SK-N-SH (cell line): ENCODE data around the gene FAM83E. TPM values are rescaled to one million over a fixed set of nuclear protein-coding genes. Genes with fewer than 3 reads are reported as not detected.

Experiments
- CTCF ChIA-PET: fragments of 300-600, 350-600 bp; formaldehyde crosslinking; extraction: SDS; loops from one replicate; lab custom pipeline; 2021; lab: Yijun Ruan, JAX
- POLR2A ChIA-PET: fragments of 350-600 bp; sonication (Branson Sonifier 250); formaldehyde crosslinking; extraction: SDS; loops from one replicate; lab custom pipeline; 2020; ENCODE audit warnings: antibody characterized with exemption, inconsistent platforms; lab: Yijun Ruan, JAX
- DNase-seq: peaks from one replicate; pipeline ENCODE4 v3.0.0; 2012
- H2AFZ ChIP-seq: fragments of 200-600 bp; sonication (generic); 2 replicates; pipeline ENCODE4 v1.8.1; 2016; ENCODE audit warnings: antibody characterized with exemption, mild to moderate bottlenecking, low read depth
- H3F3A ChIP-seq: fragments of 200-600 bp; sonication (generic); replicated peaks from 2 replicates; pipeline ENCODE3; 2016; ENCODE audit warnings: antibody characterized with exemption, mild to moderate bottlenecking; ENCODE audit not compliant: insufficient read depth
- H3K27ac ChIP-seq, 2 experiments: fragments of 200-500 bp in 1 of 2; fragments of 200-600 bp in 1 of 2; sonication (Bioruptor generic) in 1 of 2; sonication (generic), shearing (Covaris generic) in 1 of 2; 2 replicates each; pipeline versions ENCODE4 v1.5.1 to v1.6.1; 2014 to 2016; ENCODE audit warnings: low read depth in 2 of 2, inconsistent platforms in 1 of 2, low read length in 1 of 2, mild to moderate bottlenecking in 1 of 2, mixed read lengths in 1 of 2
- H3K27me3 ChIP-seq: fragments of 200-600 bp; sonication (generic), shearing (Covaris generic); 2 replicates; pipeline ENCODE4 v1.6.1; 2016; ENCODE audit warnings: mixed run types; ENCODE audit not compliant: insufficient read depth
- H3K36me3 ChIP-seq, 2 experiments: fragments of 200-500 bp in 1 of 2; fragments of 200-600 bp in 1 of 2; sonication (Bioruptor generic) in 1 of 2; sonication (generic) in 1 of 2; replicated peaks in 1 of 2; 2 replicates each; pipeline versions ENCODE3 to v1.5.1; 2014 to 2016; ENCODE audit warnings: low read length in 1 of 2, mild to moderate bottlenecking in 1 of 2; ENCODE audit not compliant: insufficient read depth in 2 of 2, control insufficient read depth in 1 of 2
- H3K4me1 ChIP-seq, 2 experiments: fragments of 200-500 bp in 1 of 2; fragments of 200-600 bp in 1 of 2; sonication (Bioruptor generic) in 1 of 2; sonication (generic), shearing (Covaris generic) in 1 of 2; 2 replicates each; pipeline versions ENCODE4 v1.5.1 to v1.6.1; 2014 to 2016; ENCODE audit warnings: low read depth in 1 of 2, low read length in 1 of 2, mixed run types in 1 of 2; ENCODE audit not compliant: insufficient read depth in 2 of 2, control insufficient read depth in 1 of 2
- H3K4me2 ChIP-seq: fragments of 200-600 bp; sonication (generic), shearing (Covaris generic); 2 replicates; pipeline ENCODE4 v1.6.1; 2017; ENCODE audit warnings: mixed run types
- H3K4me3 ChIP-seq, 2 experiments: fragments of 200-500 bp in 1 of 2; fragments of 200-600 bp in 1 of 2; sonication (Bioruptor generic) in 1 of 2; sonication (generic), shearing (Covaris generic) in 1 of 2; 2 replicates each; pipeline versions ENCODE4 v1.5.1 to v1.8.1; 2014 to 2016; ENCODE audit warnings: low read depth in 2 of 2, inconsistent platforms in 1 of 2, low read length in 1 of 2, mild to moderate bottlenecking in 1 of 2, mixed read lengths in 1 of 2, moderate library complexity in 1 of 2
- H3K79me2 ChIP-seq: fragments of 200-600 bp; sonication (generic); 2 replicates; pipeline ENCODE4 v1.8.1; 2017; ENCODE audit warnings: mild to moderate bottlenecking; ENCODE audit not compliant: insufficient read depth
- H3K9ac ChIP-seq: fragments of 200-600 bp; sonication (generic); 2 replicates; pipeline ENCODE4 v1.6.1; 2017; ENCODE audit warnings: mixed run types
- H3K9me2 ChIP-seq: fragments of 200-600 bp; sonication (generic); 2 replicates; pipeline ENCODE4 v1.6.1; 2017; ENCODE audit warnings: mixed run types
- H3K9me3 ChIP-seq: fragments of 200-600 bp; sonication (generic); 2 replicates; pipeline ENCODE4 v1.6.1; 2017; ENCODE audit warnings: mixed run types, mild to moderate bottlenecking, moderate library complexity
- H4K20me1 ChIP-seq: fragments of 200-600 bp; sonication (generic); 2 replicates; pipeline ENCODE4 v1.6.1; 2017; ENCODE audit warnings: mild to moderate bottlenecking, mixed run types; ENCODE audit not compliant: insufficient read depth
- CHD2 ChIP-seq: fragments of 150-350 bp; IDR thresholded peaks from 2 replicates; pipeline ENCODE4 v1.6.1; 2018; ENCODE audit warnings: low read length; ENCODE audit not compliant: partially characterized antibody
- EP300 ChIP-seq, 2 experiments: IDR thresholded peaks; 2 replicates each; pipeline versions ENCODE4 v1.4.0 to v1.6.1; 2012; ENCODE audit warnings: borderline replicate concordance in 1 of 2, low read depth in 1 of 2, low read length in 1 of 2
- EZH2phosphoT487 ChIP-seq: fragments of 200-600 bp; sonication (generic); IDR thresholded peaks from 2 replicates; pipeline ENCODE4 v1.6.1; 2017; ENCODE audit warnings: low read depth, mixed run types, mild to moderate bottlenecking, antibody characterized with exemption, moderate library complexity, borderline replicate concordance
- POLR2AphosphoS5 ChIP-seq: IDR thresholded peaks from 2 replicates; pipeline ENCODE4 v1.6.1; 2012; ENCODE audit warnings: low read depth, low read length
- RXRA ChIP-seq: IDR thresholded peaks from 2 replicates; pipeline ENCODE4 v1.4.0; 2012; ENCODE audit warnings: low read depth, mild to moderate bottlenecking, borderline replicate concordance
- SIN3A ChIP-seq: IDR thresholded peaks from 2 replicates; pipeline ENCODE4 v1.6.1; 2012; ENCODE audit warnings: low read depth, mild to moderate bottlenecking, low read length, moderate library complexity, borderline replicate concordance
- TAF1 ChIP-seq: IDR thresholded peaks from 2 replicates; pipeline ENCODE4 v1.6.1; 2012; ENCODE audit warnings: low read depth, mild to moderate bottlenecking, low read length, moderate library complexity, borderline replicate concordance
- WGBS: methylation state at CpG from one replicate; pipeline ENCODE4 v1.1.6; 2017; ENCODE audit warnings: low lambda C conversion rate; 5-methylcytosine and 5-hydroxymethylcytosine counted together
- polyA plus RNA-seq, 3 experiments: library from polyadenylated mRNA; depleted of rRNA; stranded (reverse); fragments of >200 nt; gene quantifications; 2 replicates each; pipeline ENCODE4 v1.2.3, GENCODE V29; 2012
- TF ChIP-seq, protein P1 (sequence below): IDR thresholded peaks from 2 replicates; pipeline ENCODE4; 2012
- TF ChIP-seq, protein P2 (sequence below): IDR thresholded peaks from 2 replicates; pipeline ENCODE4 v1.6.1; 2012; ENCODE audit warnings: mild to moderate bottlenecking, low read depth, low read length, moderate library complexity
- TF ChIP-seq, protein P3 (sequence below): fragments of 200-600 bp; sonication (generic); IDR thresholded peaks from 2 replicates; pipeline ENCODE4 v1.6.1; 2017; ENCODE audit warnings: antibody characterized with exemption, mild to moderate bottlenecking, moderate library complexity

Gene FAM83E
- polyA plus RNA-seq, 1 of the 3 experiments (the other 2 are of a cell fraction), result 0.44 TPM

DNA sequence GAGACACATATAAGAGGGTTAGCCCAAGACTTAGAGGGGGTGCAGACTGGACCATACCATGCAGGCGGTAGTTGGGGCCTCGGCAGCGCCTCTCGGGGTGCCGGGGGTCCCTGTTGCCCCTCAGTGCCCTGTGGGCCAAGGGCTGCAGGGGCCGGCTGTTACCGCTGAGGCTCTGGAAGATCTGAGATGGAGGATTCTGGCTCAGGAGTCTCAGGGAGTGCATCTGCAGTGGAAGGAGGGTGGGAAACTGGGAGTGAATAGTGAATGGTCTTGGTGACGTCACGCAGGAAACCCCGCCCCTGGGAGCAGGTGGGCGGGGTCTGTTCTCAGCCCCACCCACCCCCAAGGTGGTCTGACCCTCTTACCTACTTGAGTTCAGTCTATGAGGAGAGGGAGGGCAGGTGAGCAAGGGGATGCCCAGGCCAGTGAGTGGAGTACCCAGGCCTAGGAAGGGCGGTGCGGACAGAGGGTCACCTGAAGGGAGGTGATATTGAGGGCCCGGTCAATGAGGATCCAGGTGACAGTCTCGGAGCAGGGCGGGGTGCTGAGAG is 24.0 kb upstream of the FAM83E start (continued):
- TF ChIP-seq, protein P1, sequence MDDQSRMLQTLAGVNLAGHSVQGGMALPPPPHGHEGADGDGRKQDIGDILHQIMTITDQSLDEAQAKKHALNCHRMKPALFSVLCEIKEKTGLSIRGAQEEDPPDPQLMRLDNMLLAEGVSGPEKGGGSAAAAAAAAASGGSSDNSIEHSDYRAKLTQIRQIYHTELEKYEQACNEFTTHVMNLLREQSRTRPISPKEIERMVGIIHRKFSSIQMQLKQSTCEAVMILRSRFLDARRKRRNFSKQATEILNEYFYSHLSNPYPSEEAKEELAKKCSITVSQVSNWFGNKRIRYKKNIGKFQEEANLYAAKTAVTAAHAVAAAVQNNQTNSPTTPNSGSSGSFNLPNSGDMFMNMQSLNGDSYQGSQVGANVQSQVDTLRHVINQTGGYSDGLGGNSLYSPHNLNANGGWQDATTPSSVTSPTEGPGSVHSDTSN, result no peak
- TF ChIP-seq, protein P2, sequence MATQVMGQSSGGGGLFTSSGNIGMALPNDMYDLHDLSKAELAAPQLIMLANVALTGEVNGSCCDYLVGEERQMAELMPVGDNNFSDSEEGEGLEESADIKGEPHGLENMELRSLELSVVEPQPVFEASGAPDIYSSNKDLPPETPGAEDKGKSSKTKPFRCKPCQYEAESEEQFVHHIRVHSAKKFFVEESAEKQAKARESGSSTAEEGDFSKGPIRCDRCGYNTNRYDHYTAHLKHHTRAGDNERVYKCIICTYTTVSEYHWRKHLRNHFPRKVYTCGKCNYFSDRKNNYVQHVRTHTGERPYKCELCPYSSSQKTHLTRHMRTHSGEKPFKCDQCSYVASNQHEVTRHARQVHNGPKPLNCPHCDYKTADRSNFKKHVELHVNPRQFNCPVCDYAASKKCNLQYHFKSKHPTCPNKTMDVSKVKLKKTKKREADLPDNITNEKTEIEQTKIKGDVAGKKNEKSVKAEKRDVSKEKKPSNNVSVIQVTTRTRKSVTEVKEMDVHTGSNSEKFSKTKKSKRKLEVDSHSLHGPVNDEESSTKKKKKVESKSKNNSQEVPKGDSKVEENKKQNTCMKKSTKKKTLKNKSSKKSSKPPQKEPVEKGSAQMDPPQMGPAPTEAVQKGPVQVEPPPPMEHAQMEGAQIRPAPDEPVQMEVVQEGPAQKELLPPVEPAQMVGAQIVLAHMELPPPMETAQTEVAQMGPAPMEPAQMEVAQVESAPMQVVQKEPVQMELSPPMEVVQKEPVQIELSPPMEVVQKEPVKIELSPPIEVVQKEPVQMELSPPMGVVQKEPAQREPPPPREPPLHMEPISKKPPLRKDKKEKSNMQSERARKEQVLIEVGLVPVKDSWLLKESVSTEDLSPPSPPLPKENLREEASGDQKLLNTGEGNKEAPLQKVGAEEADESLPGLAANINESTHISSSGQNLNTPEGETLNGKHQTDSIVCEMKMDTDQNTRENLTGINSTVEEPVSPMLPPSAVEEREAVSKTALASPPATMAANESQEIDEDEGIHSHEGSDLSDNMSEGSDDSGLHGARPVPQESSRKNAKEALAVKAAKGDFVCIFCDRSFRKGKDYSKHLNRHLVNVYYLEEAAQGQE, result no peak

DNA sequence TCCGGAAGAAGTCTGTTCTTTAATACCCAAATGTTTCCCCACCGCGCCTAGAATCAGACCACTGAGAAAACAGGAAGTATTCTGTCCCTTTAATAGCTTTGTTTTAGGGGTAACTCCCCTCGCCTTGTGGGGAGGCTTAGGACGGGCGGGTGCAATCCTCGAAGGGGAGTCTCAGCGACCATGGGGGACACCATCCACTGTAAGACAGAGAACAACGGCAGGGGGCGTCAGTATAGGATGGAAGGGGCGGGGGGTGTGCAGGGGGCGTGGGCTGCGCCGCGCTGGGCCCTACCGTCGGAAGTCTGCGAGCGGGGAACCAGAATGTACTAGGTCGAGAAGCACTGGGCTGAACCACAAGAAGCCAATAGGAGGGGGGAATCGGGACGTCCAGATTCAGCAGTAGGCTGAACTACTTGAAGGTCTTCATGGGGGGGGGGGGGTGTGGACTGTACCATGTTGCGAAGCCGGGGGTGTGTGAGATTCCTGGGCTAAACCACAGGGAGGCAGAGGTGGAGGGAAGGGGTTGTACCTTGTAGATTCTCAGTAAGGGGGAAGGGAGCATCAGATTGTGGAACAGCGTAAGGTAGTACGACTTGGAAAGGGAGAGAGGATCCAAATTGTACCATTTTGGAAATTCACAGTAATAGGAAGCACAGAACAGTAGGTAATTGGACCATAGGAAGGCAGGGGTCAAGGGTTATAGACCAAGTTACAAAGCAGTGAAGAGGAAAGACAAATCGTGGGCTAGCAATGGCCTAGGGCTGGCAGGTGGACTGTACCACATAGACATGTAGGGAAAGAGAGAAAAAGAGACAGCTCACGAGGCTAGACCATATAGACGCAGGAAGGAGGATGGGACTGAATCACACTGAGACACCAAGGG is 23.3 kb upstream of the FAM83E start:
- Histone ChIP-seq H3K9ac (peak overlapping the region; percentile 96), H3K4me3 (peak overlapping the region; percentile 52 to 74), H3K9me2 (no peaks in the 10 kb centered on the region), H2AFZ (peak overlapping the region; percentile 89), H3F3A (peaks cover 30% of the 10 kb centered on the region), H4K20me1 (no peaks in the 10 kb centered on the region), H3K9me3 (no peaks in the 10 kb centered on the region), H3K79me2 (no peaks in the 10 kb centered on the region; the same call in 1 of the 2 replicates), H3K27me3 (no peaks in the 10 kb centered on the region), H3K4me2 (peak overlapping the region; percentile 99), H3K36me3 (peaks cover 0 to 5% of the 10 kb centered on the region in 2 experiments), H3K4me1 (peaks cover 25 to 35% of the 10 kb centered on the region in 2 experiments), H3K27ac (peak overlapping the region; percentile 99)
- TF ChIP-seq SIN3A (peak; percentile 62; the same call in 1 of the 2 replicates), CHD2 (peak; percentile 49), TAF1 (peak; percentile 67; the same call in 1 of the 2 replicates), EP300 (IDR thresholded peaks at IDR 0.05; ENCODE audit: borderline replicate concordance in 1 of 2, low read depth in 1 of 2, low read length in 1 of 2) (0 out of 4 replicates have a peak, but pooled peaks of 1 of the 2 experiments have one; percentile 13), POLR2AphosphoS5 (peak; percentile 69; the same call in 1 of the 2 replicates), RXRA (no peak), EZH2phosphoT487 (no peak)
- TF ChIP-seq, protein P3, sequence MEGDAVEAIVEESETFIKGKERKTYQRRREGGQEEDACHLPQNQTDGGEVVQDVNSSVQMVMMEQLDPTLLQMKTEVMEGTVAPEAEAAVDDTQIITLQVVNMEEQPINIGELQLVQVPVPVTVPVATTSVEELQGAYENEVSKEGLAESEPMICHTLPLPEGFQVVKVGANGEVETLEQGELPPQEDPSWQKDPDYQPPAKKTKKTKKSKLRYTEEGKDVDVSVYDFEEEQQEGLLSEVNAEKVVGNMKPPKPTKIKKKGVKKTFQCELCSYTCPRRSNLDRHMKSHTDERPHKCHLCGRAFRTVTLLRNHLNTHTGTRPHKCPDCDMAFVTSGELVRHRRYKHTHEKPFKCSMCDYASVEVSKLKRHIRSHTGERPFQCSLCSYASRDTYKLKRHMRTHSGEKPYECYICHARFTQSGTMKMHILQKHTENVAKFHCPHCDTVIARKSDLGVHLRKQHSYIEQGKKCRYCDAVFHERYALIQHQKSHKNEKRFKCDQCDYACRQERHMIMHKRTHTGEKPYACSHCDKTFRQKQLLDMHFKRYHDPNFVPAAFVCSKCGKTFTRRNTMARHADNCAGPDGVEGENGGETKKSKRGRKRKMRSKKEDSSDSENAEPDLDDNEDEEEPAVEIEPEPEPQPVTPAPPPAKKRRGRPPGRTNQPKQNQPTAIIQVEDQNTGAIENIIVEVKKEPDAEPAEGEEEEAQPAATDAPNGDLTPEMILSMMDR, result peak; percentile 44
- TF ChIP-seq, protein P2, result peak; percentile 24; the same call in 1 of the 2 replicates
- peak; percentile 93 for DNase-seq
- ChIA-PET POLR2A (no interaction called here), CTCF (interaction anchor here (0.7 to 1.3 kb wide), 2 partner anchors 50 to 508 kb away, joined by 3 to 4 read pairs; no protein-coding TSS in a partner anchor)
- 11% methylated on average over 29 of the region's 29 CpGs for WGBS
